ENCODE results near the gene ADAMTS2.

The ADAMTS2 gene

GRCh38 chr5:179194201-179194910, 150.9 kb downstream of the ADAMTS2 start:
- no peak for DNase-seq (ENCODE audit: low read depth)

DNA sequence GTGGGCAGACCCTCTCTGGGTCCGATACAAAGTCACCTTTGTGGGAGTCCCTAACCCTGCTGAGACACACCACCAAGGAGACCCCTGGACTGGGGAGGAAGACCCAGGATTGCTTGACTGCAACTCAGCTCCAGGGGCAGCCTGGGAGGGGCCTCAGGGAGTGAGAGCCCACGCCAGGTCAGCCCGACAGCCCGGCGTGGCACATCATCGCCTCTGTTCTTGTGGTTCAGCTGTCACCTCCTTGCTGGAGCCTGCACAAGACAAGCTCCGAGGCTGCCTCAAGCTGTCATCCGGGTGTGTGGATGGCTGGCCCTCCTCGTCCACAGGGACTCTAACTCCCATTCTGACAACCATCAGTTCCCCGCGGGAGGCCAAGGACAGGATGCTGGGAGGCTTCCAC, 151.5 kb downstream of the ADAMTS2 start:
- no peak for DNase-seq (ENCODE audit: low read depth)

GRCh38 chr5:179192891-179193470, 152.3 kb downstream of the ADAMTS2 start:
- DNase-seq (ENCODE audit: low read depth) = no peak

GRCh38 chr5:179192185-179192890, 152.9 kb downstream of the ADAMTS2 start:
- no peak for DNase-seq (ENCODE audit: low read depth)

GRCh38 chr5:179191506-179192184, 153.6 kb downstream of the ADAMTS2 start:
- no peak for DNase-seq (ENCODE audit: low read depth)

DNA sequence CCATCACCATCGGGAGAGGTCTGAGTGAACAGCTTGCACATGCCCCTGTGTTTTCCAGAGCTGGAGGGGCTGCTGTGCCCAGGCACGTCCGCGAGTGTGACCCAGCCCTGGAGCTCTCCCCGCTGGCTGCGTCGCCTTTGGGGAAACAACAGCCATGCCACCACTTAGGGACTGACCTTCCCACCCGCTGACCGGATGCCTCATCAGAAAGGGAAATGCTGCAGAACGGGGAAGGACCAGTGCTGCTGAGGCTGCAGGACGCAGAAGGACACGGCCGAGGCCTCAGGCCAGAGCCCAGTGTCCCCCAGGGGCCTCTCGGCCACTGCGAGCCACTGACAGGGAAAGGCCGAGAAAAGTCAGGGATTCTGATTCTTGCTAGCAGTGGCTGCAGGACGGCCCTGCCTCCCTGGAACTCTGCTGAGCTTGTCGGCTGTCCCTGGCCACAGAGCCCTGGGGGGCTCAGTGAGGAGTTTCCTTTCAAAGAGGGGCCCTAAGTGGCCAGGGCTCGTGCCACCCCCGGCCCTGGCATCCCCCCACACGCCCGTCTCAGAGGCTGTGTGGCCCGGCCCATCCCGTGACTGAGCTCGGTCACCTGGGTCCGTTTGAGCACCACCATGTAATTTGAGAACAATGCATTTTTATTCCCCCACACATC, 154.3 kb downstream of the ADAMTS2 start:
- DNase-seq (ENCODE audit: low read depth) = no peak

DNA sequence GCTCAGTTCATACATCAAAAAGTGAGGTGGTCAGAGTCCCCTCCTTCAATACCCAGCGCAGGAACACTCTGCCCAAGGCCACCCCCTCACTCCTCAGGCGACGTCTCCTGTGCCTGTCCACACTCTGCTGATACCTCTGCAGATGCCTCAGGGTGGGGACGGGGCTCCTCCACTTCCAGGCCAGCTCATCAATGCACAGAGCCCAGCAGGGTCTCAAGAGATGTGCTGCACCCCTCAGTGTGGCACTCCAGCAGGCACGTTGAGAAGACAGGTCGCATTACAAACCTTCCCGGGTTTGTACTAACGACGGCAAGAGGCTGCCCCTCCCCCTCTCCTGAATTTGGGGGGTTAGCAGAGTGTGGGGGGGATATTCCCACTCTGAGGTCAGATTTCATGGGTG, 156.6 kb downstream of the ADAMTS2 start:
- DNase-seq (ENCODE audit: low read depth) = no peak

DNA sequence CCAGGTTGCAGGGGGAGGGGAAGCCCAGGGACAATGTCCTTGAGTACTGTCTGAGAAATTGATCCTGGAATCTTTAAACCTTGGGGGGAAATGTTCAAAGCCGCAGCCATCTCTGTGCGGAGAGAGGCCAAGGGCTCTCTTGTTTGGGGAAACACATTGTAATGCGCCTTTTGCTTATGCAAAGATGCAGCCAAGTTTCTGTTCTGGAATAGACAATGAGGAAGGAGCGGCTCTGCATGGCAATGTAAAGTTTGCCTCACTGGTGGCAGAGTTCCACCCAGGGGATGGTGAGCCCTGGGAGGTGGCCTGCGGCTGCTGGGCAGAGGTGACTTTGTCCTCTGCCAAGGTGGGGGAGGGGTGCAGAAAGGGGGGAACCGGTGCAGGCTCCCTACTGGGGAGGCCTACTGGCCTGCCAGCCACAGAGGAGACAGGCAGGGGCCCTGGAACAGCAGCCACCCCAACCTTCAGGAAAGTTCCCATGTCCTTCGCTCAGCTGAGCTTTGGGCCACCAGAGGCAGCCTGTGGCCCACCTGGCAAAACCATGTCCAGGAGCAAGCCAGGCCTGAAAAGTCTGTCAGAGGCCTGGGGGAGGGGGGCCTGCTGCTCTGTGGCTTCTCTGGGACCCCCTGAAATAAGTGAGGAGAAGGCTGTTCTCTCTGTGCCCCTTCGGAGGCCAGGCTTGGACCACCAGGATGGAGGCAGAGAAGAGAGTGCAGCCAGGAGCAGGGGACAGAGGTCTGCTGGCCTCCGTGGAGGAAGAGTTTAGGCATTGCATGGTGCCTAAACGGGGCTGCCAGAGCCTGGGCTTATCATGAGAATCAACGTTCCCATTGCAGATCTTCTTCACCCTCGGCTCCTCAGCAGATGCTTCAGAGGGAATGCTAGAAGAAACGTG, 157.3 kb downstream of the ADAMTS2 start:
- no peak for DNase-seq (ENCODE audit: low read depth)

DNA sequence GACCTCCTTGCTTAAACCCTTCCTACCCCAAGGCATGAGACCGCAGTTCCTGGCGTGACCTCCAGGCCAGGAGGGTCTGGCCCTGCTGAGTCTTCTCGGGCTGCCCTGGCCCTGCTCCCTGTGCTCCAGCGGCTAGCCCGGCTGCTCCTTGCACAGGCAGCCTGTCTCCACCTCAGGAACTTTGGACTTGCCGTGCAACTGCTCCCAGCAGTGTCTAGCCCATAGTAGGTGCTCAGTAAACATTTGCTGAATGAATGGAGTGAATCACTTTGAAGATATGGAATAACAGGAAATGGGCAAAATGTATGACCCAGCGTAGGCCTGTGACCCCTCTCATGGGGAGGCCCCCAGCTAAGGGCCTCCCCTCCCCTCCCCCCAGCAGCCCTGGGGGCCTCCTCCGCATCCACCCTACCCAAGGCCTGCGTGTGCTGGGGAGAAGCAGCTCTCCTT, 158.0 kb downstream of the ADAMTS2 start:
- no peak for DNase-seq (ENCODE audit: low read depth)

DNA sequence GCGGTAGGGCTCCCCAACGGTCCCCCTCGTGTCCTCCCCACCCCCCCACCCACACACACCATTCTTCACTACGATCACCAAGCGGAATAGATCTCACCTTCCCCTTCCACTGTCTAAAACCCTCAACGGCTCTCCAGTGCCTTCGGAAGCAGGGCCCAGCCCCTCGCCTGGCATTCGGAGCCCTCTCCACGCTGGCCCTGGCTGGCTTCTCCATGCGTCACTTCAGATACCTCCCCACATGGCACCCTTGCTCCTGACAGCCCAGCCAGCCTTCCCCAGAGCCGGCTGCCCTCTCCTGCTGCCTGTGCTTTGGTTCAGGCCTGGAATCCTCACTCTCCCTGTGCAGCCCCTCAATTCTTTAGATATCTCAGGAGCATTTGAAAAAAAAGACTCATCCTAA, 158.5 kb downstream of the ADAMTS2 start:
- DNase-seq (ENCODE audit: low read depth) = no peak

GRCh38 chr5:179185941-179186411, 159.3 kb downstream of the ADAMTS2 start:
- no peak for DNase-seq (ENCODE audit: low read depth)

- no peak for DNase-seq (ENCODE audit: low read depth)
Observed at GRCh38 chr5:179185256-179185940, 159.9 kb downstream of the ADAMTS2 start.

DNA sequence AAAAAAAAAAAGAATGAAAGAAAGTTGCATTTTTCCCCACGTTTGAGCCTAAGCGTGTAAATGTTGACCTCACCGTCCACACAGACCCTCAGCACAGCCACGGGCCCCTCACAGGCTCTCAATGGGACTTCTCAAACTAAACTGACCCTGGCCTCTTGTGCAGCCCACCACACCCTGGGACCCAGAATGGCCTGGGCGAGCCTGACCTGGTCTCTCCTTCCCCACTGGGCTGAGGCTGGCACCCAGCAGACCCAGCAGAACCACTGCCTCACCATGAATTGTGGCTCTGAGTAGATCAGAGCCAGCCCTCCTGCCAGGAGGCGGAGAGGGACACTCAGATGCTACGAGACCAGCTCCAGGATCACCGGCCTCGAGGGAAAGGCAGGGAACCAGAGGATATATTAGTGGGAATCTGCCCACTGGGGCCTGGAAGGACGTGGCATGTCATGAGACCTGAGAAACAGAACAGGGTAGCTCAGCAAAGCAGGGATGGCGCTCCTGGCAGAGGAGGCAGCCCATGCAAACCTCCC, 160.7 kb downstream of the ADAMTS2 start:
- DNase-seq (ENCODE audit: low read depth) = no peak

GRCh38 chr5:179183481-179183880, 161.8 kb downstream of the ADAMTS2 start:
- DNase-seq (ENCODE audit: low read depth) = no peak

DNA sequence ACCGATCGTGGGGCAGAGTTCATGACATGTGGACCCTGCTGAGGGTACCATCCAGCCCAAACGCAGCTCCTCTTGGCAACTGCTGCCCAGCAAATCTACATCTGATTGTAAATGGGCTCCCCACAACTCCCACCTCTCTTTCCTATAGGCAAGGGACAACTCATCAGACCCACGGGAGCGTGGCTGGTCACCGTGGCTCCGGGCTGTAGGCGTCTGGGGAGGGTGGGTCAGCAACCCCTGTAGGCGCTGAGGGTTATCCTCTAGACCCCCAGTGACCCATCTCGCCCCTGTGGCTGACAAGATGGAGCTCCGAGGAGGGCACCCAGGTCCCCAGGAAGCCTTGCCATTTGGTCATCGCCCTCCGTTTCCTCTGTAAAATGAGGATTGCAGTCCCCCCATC, 162.7 kb downstream of the ADAMTS2 start:
- DNase-seq (ENCODE audit: low read depth) = no peak

- no peak for DNase-seq (ENCODE audit: low read depth)
Observed at GRCh38 chr5:179181988-179182387, 163.3 kb downstream of the ADAMTS2 start.

GRCh38 chr5:179180921-179181645, 164.2 kb downstream of the ADAMTS2 start:
- DNase-seq (ENCODE audit: low read depth) = no peak

DNA sequence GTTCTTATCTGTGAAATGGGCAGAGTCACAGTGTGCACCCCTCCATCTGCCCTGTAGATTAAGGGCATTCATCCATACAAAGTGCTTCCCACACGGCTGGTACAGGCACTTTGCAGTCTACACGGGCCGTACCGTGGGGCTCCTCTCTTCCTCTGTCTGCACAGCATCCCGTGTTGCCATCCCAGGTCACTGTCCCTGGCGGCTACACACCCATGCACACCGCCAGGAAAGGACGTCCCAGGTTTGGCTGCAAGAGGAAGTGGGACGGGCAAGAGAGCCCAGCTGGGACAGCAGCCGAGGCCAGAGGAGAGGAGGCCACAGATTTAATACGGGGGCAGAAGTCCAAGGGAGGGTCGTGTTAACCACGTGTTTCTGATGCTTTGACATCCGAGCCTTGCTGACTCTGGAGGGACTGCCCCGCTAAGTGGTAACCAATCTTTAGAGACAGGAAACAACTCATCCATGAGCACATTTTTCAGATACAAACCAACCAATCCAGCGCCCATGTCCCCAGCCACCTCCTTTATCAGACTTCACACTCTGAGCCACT, 165.1 kb downstream of the ADAMTS2 start:
- no peak for DNase-seq (ENCODE audit: low read depth)
